D721Med (cell line): ENCODE data around the gene HK1.

Experiments used
- DNase-seq: peaks from one replicate; pipeline ENCODE4 v3.0.0; 2011; ENCODE audit warnings: low spot score; ENCODE audit not compliant: insufficient read length
- FAIRE-seq: peaks from 2 replicates; lab custom pipeline; 2011; peaks lifted over from hg19 to GRCh38; lab: Jason Lieb, UNC
- CTCF ChIP-seq: IDR thresholded peaks from 2 replicates; pipeline ENCODE4 v1.5.1; 2012; ENCODE audit warnings: mild to moderate bottlenecking, control low read depth; ENCODE audit not compliant: insufficient read depth; ENCODE audit errors: missing control alignments

HK1 gene

GRCh38 chr10:69414036-69415018 is 136.0 kb downstream of the HK1 start:
- FAIRE-seq (no peak), DNase-seq (no peak)

GRCh38 chr10:69415049-69415448 is 136.8 kb downstream of the HK1 start:
- no peak for TF ChIP-seq CTCF
- DNase-seq: no peak
- FAIRE-seq: no peak

More at GRCh38 chr10:69414036-69415018, 136.0 kb downstream of the HK1 start:
- TF ChIP-seq CTCF: no peak

GRCh38 chr10:69415951-69416350 is 137.7 kb downstream of the HK1 start:
- DNase-seq: no peak
- no peak for TF ChIP-seq CTCF
- no peak for FAIRE-seq

- DNase-seq: no peak
- no peak for FAIRE-seq
- TF ChIP-seq CTCF: no peak
Measured at GRCh38 chr10:69416695-69417094, 138.4 kb downstream of the HK1 start, which contains the start of gene TACR2. TSS of gene TACR2 (minus strand) at chr10:69416918. CDS start at chr10:69416323, 595 bp downstream.

GRCh38 chr10:69417542-69417941 is 139.2 kb downstream of the HK1 start:
- no peak for FAIRE-seq

DNA sequence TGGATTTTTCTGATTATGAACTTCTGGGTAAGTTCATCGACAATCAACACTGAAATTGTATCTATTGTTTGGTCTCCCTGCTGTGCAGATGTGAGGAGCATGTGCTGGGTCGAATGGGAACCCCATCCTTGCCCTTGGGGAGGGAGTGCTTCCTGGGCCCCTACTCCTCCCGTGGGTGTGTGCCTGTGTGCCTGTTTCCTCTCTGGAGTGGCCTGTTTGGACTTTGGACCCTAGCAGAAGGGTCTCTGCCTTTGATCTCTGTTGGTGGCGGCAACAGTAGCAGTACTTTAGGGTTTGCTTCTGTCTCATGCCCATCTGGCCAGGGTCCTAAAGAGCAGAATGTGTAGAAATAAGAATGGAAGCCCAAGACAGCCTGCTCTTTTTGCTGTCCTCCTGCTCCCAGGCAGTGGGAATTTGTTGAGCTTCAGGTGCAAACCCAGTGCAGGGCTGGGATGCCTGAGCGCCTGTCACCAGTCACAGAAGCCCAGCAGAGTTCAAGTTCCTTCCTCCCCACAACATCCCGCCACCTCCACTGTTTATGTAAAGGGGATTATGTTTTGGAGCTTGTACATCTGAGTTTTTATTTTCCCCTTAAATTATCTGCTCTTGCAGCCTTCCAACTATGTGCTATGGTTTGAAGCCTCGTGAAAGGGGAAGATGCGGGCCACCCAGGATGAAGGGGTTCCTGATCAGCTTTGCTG is 139.9 kb downstream of the HK1 start:
- DNase-seq (no peak), FAIRE-seq (no peak)
- TF ChIP-seq CTCF: no peak

More at GRCh38 chr10:69417542-69417941, 139.2 kb downstream of the HK1 start:
- no peak for DNase-seq
- TF ChIP-seq CTCF: no peak
